Measurements from ENCODE around the gene ZNF385D.
"Not testable (repeated sequence)": the region's sequence is repeated elsewhere in the genome, so short reads cannot be mapped to it uniquely, and the experiment has no call there.

Gene ZNF385D

DNA sequence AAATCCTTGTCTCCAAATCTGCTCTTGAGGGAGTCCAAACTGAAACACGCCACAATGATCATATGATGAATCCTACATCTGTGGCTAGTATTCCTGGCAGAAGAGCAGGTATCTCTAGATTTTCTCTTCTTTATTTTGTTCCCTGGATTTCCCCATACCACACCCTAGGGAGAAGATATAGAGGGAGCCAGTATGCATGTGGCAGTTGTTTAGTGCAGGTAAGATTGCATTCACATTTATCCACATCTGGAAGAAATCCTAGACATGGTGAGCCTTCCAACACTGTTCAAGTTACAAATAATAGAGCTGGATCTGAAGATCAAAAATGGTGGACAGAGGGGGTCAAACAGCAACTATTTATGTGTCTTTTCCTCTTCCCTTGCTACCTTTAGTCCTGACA lies 316.7 kb downstream of the ZNF385D start:
- no peak for DNase-seq

DNA sequence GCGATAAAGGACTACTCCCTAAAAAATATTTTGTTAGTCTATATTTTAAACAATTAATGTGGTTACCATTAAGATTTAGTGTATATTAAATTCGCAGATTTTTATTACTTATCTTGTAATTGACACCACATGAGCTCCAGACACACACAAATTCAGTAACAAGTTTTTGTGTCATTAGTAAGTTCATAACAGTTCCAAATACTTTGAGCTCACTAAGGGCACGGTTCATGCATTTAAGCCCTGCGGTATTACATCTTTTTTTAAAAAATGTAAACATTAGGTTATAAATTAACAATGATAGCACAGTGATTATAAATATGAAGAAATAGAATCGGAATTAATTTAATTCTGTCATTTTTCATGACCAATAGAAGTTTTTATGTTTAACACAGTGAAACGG lies 317.3 kb downstream of the ZNF385D start:
- DNase-seq = no peak

DNA sequence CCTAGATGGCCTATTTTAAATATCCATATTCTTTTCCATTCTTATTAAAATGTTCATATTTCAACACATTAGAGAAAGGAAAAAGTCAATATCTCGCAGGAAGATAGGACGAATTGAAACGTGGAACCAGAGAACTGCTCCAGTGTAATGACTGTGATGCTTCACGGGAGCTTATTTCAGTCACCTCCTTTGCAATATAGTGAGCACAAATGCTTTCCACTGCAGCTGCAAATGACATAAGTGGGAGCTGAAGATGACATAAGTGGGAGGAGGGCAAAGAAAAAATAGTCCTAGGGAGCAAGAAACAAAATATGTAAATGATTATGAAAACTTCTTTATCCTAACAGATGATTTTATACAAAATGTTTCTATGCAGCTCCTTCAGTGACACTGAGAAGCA lies 324.1 kb downstream of the ZNF385D start:
- DNase-seq = no peak

DNA sequence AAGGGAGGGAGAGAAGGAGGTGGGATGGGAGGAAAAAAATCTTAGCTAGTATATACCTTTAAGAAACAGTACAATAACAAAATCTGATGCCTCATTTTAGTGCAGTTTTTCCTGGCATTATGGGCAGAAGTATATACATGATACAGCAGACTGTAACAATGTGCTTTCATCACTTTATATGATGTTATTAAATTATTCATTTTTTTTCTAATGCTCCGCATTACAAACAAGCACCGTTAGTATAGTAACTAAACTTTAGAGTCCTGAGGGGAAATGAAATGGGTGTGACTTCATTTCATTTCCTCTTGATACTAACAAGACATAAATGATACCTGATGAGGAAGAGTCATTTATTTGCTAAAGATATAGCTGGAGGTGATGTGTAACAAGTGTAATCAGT lies 325.3 kb downstream of the ZNF385D start:
- no peak for DNase-seq

DNA sequence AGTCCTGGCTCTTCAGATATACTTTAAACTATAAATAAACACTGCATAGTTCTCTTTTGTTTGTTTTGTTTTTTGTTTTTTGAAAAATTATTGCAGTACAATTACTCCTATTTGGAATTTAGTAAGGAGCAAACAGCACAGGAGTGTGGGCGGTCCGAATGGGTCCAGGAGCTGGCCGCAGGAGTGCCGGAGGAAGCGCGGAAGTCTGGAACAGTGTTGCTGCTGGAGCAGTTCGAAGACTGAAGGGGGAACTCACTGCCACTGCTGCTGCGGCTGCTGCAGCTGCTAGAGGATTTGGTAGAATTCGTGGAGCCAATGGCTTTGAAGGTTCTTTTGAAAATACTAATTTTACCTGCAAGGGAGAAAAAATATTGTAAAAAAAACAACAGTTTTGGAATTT lies 329.9 kb downstream of the ZNF385D start:
- no peak for DNase-seq

DNA sequence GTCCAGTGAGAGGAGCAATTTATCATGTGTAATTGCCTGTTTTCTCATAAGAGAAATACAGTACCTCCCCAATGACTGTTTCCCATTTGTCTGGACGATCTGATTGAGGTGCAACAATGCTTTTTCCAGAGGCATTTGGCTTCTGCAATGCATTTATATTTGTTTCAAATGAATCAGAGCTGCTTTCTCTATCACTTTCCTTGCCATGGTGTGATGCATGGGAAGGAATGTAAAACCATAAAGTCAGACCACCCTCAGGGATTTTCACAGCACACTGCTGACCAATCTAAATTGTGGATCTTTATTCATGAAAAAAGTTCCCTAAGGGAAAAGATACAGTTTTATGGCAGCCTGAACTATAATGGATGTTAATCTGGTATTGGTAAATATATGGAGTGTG lies 333.0 kb downstream of the ZNF385D start:
- DNase-seq = no peak

DNA sequence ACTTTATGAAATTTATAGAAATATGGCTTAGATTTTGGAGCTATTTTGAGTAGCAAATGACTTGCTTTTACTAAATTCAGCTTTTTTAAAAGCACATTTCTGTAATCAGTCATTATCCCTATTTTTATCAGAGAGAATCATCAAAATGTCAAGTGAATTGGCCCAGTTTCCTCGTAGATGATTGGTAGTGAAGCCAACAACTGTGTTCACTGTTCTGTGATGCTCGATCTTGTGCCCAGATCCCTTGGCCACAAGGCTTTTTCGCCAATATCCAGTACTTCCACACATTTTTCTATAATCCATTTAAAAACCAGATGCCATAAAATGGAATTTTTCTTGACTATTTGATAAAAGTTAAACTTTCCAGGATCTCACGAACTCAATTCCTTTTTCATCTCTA lies 336.5 kb downstream of the ZNF385D start:
- DNase-seq = no peak

DNA sequence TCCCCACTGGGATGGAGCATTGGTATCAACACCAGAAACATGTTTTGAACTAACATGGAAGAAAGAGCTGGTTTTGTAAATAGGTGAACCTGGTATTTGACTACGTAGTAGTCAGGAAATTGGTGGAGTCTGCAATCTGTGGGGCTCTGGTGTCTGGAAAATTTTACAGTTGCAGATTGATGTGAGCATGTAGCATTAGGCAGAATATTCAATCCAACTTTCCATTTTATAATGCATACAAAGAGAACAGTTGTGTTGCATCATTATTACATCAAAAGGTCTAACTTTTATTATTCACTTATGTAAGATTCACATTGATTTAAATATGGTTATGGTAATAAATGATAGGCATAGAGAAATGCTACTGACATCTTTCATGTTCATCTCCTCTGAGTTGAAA lies 340.0 kb downstream of the ZNF385D start:
- no peak for DNase-seq

DNA sequence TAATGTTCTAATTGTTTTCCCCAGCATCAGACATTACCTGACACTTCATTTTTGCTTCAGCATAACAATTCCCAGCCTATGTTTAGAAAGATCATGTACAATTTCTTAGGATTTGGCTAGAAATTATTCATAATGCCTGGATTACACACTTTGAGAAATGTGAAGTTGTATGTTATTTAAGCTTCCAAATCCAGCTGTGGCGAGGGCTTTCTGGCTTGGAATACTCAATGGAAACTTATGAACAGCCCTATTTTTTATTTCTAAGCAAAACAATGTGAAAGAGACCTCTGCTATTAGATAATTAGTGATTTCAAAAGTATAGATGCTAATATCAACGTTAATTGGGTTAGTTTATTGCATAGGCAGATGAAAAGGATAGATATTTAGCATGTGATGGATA lies 341.6 kb downstream of the ZNF385D start:
- DNase-seq = no peak

DNA sequence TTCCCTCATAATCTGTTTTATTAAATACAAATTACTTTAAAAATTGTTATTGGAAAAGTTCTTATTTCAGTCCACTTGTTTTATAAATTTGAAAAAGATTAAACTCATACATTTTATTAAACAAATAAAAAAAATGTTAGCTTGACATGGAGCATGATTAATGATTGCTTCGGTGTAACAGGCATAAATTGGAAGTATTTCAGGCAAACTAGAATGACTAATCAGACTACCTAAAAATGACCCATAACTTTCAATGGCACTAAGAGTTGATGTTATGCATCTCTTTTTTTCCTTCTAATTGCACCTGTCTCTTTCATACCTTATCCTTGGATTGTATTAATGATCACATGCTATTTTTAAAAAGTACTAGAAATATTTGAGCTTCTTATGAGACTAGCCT lies 343.3 kb downstream of the ZNF385D start:
- DNase-seq = no peak

DNA sequence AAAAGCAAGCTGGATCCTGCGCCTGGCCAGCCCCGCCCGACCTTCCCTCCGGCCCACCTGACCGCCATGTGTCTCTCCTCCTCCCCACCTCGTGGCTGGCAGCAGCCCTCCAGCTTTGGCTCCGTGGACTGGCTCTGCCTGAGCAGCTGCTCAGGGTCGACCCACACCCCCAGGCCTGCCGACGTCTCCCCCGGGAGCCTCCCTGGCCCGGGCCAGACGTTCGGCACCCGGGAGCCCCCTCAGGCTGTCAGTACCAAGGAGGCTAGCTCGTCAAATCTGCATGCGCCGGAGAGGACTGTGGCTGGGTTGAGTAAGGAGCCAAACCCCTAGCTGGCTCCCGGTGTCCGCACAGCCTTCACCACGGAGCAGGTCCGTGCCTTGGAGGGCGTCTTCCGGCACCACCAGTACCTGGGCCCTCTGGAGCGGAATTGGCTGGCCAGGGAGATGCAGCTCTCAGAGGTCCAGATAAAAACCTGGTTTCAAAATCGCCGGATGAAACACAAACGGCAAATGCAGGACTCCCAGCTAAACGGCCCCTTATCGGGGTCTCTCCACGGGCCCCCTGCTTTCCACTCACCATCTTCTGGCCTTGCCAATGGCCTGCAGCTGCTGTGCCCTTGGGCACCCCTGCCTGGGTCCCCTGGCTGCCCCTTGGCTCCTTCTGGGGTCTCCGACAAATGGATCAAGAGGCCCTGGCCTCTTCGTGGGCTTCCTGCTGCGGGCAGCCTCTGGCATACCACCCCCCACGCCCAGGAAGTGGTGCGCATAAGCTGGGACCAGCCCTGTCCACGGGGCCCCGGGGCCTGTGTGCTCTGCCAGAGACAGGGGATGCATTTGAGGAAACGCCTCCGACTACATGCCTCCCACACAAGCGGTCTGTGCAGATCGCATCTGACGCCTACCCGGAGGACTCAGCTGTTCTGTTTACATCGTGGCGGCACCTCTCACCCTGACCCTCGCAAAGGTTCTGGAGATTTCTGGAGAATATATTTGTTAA lies 345.0 kb downstream of the ZNF385D start:
- DNase-seq = no peak

DNA sequence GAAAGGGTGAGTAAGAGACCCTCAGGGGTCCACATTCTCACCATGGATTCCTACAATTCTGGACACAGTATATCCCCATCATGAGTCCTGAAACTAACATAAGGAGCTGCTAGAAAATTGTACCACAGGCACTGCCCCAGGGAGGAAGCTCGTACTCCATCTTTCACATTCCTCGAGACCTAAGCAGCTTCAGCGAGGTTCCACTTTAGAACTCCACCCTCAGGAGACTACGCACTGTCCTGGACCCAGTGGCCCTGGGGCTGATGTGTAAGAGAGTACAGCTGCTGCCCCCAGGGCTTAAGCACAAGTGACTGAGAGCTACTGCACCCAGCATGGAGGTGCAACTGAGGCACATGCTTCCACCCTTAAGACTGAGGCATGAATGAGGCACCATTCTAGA lies 352.5 kb downstream of the ZNF385D start:
- DNase-seq = no peak

DNA sequence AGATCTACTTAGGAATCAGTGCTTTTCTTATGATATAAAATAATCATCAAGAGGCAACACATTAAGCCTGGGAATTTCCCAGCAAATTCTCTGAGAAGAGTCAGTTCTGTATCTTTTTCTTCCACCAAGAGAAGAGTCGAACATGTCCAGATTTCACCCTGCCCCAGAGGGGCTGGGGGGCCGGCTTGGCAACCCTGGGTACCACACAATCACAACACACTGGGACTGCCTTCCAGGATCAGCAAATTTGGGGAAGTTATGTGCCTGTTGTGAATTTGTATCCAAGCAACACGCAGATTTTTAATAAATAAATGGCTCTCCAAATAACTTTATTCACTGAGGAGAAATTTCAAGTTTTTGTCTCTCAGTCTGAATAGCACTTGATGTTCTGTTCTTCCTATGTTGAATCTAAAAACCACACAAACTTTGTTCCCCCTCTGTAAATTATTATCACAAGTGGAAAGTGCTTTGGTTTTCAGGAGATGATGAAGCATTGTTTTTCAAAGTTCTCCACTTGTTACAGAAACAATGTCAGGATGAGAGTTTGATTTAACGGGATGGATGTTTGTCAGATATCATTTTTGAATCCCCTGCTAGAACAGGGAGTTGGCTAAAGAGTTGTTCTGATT lies 357.2 kb downstream of the ZNF385D start:
- DNase-seq = no peak

DNA sequence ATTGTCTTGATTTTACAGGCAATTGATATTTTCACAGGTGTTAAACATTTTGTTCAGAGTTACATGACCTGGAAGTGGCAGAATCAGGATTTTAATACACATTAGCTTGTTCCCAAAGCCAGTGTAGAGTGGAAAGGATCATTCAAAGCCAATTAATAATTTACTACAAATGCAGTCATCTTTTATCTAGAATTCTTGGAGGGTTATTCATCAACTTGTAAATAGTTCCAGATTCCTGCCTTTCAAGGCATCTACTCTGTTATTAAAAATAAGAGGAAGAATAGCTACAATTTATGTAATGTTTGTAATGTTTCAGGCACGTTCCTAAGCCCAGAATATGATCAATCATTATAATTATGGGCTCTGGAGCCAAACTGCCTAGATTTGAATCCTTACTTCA lies 358.5 kb downstream of the ZNF385D start:
- no peak for DNase-seq

DNA sequence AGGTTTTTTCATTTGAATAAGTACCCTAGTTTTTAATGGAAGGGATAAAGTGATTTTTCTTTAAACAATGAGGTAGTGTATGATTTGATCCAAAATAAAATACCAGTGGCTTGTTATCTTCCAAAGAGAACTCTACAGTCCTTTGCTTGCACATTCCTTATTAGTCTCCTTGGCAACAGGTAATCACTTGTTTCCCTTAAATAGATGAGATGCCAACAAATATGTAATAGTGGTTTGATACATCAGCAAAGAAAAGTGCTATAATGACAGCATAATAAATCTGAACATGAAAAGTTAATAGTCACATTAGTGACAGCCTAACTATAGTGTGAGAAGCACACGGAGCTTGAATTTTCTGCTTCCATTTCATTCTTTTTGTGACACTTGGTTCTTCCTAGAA lies 360.2 kb downstream of the ZNF385D start:
- DNase-seq = no peak

DNA sequence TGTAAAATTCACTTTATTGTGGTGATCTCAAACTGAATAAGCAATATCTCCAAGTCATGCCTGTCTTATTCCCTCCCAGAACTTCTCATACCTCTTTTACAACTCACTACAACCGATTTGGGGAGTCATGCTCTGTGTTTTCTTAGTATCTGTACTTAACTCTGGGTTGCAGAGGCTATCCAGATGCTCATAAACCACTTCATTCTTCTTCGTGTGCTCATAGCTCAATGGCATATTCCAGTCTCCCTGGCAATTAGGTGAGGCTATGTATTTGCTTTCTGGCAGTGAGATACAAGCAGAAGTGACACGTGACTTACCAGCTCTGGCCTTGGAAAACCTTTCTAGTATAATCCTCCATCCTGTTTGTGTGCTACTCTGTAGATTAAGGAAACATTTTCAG lies 360.9 kb downstream of the ZNF385D start:
- no peak for DNase-seq

DNA sequence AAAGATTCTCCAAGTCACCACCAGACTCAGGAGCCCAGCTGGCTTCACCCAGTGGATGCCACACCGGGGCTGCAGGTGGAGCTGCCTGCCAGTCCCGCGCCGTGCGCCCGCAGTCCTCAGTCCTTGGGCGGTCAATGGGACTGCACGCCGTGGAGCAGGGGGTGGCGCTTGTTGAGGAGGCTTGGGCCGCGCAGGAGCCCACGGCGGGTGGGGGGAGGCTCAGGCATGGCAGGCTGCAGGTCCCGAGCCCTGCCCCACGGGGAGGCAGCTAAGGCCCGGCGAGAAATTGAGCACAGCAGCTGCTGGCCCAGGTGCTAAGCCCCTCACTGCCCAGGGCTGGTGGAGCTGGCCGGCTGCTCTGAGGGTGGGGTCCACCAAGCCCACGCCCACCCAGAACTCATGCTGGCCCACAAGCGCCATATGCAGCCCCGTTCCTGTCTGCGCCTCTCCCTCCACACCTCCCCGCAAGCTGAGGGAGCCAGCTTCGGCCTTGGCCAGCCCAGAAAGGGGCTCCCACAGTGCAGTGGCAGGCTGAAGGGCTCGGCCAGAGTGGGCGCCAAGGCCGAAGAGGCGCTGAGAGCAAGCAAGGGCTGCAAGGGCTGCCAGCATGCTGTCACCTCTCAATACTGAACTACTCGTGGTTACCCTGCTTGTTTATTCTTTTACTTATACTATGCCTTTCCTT lies 363.7 kb downstream of the ZNF385D start:
- not testable (repeated sequence) for DNase-seq

DNA sequence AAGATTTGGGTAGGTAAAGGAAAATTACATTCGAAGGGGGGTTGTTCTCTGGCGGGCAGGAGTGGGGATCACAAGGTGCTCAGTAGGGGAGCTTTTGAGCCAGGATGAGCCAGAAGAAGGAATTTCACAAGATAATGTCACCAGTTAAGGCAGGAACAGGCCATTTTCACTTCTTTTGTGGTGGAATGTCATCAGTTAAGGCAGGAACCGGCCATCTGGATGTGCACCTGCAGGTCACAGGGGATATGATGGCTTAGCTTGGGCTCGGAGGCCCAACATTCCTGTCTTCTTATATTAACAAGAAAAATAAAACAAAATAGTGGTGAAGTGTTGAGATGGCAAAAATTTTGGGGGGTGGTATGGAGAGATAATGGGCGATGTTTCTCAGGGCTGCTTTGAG lies 373.0 kb downstream of the ZNF385D start:
- DNase-seq = not testable (repeated sequence)

DNA sequence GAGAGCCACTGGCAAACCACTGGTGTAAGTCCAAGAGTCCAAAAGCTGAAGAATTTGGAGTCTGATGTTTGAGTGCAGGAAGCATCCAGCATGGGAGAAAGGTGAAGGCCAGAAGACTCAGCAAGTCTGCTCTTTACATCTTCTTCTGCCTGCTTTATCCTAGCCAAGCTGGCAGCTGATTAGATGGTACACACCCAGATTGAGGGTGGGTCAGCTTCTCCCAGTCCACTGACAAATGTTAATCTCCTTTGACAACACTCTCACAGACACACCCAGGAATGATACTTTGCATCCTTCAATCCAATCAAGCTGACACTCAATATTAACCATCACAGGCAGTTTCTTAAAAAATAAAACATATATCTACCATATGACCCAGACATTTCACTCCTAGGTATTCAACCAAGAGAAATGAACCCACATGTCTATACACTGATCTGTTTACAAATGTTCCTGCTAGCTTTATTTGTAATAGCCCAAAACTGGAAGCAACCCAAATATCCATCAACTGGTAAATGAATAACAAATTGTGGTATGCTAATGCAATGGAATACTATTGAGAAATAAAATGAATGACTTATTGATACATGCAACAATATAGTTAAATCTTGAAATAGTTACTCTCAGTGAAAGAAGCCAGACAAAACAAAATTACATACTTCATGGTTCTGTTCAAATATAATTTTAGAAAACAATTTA lies 373.8 kb downstream of the ZNF385D start:
- DNase-seq = no peak

DNA sequence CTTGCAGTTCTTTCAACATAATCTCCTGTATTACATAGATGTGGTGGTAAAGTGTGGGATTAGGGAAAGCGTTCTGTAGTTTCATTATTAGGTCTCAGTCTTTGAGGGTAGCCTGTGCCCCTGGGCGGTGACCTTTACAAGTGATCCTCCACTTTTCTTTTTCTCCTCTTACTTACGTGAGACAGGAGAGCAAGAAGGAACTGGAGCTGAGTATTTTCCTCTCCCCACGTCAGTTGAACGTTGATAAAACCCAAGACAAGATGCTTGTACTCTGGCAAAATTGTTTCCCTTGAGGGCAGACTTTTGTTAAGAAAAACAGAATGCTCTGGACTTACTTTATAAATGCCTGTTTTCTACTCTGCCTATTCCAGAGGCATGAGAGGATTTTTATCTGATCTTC lies 378.7 kb downstream of the ZNF385D start:
- DNase-seq = no peak
